Endothelial cell of umbilical vein (primary cell): ENCODE data around the gene HOXB6. TPM values are rescaled to one million over a fixed set of nuclear protein-coding genes. Genes with fewer than 3 reads are reported as not detected.

ENCODE experiments used
- BruUV-seq: library from RNA; stranded (reverse); fragments of 400-500 nt; replicated peaks from 2 replicates; lab custom pipeline; 2021; lab: Mats Ljungman, UMichigan
- CTCF ChIA-PET: fragments of 300-600, 350-600 bp; sonication (Branson Sonifier 250); formaldehyde crosslinking; loops from one replicate; lab custom pipeline; 2021; ENCODE audit warnings: antibody characterized with exemption, inconsistent platforms; lab: Charles Lee
- POLR2A ChIA-PET: fragments of 300-600, 350-600 bp; sonication (Branson Sonifier 250); formaldehyde crosslinking; loops from one replicate; lab custom pipeline; 2021; ENCODE audit warnings: antibody characterized with exemption, inconsistent platforms; lab: Charles Lee
- DNase-seq: peaks from one replicate; pipeline ENCODE4 v3.0.0-alpha.2; 2011; ENCODE audit warnings: low read depth, low spot score
- FAIRE-seq: peaks from 2 replicates; lab custom pipeline; 2011; peaks lifted over from hg19 to GRCh38; lab: Jason Lieb, UNC
- H2AFZ ChIP-seq: 2 replicates; pipeline ENCODE4 v1.6.0; 2012; ENCODE audit warnings: low read depth, low read length, control low read depth, inconsistent platforms
- H3K27ac ChIP-seq: 2 replicates; pipeline ENCODE4 v1.5.1; 2011; ENCODE audit warnings: low read depth, mild to moderate bottlenecking, control low read depth, low read length, moderate library complexity; ENCODE audit not compliant: insufficient read depth
- H3K27me3 ChIP-seq, 2 experiments: 2 replicates each; pipeline versions ENCODE4 v1.6.0 to v1.6.1; 2011; ENCODE audit warnings: low read length in 2 of 2, mixed read lengths in 1 of 2; ENCODE audit not compliant: control insufficient read depth in 2 of 2, insufficient read depth in 2 of 2
- H3K36me3 ChIP-seq, 2 experiments: 2 replicates in 1 of 2; 3 replicates in 1 of 2; pipeline ENCODE4 v1.5.1; 2011; ENCODE audit warnings: low read length in 2 of 2, mild to moderate bottlenecking in 1 of 2, moderate library complexity in 1 of 2; ENCODE audit not compliant: control insufficient read depth in 2 of 2, insufficient read depth in 2 of 2; ENCODE audit errors: extremely low read depth in 1 of 2
- H3K4me1 ChIP-seq: 3 replicates; pipeline ENCODE4 v1.5.1; 2011; ENCODE audit warnings: mild to moderate bottlenecking, low read length; ENCODE audit not compliant: control insufficient read depth, insufficient read depth; ENCODE audit errors: extremely low read depth
- H3K4me2 ChIP-seq: 2 replicates; pipeline ENCODE4 v1.6.1; 2011; ENCODE audit warnings: low read length, control low read depth, mixed read lengths; ENCODE audit not compliant: insufficient read depth
- H3K4me3 ChIP-seq, 3 experiments: fragments of 200-600 bp in 1 of 3; sonication (generic), shearing (Covaris generic) in 1 of 3; replicated peaks in 1 of 3; 2 replicates each; pipeline ENCODE4 v1.5.1; 2011 to 2016; ENCODE audit warnings: control low read depth in 3 of 3, low read length in 3 of 3, mild to moderate bottlenecking in 2 of 3, inconsistent platforms in 1 of 3, low read depth in 1 of 3, moderate library complexity in 1 of 3; ENCODE audit not compliant: insufficient read depth in 1 of 3
- H3K79me2 ChIP-seq: 2 replicates; pipeline ENCODE4 v1.6.0; 2012; ENCODE audit warnings: low read length, inconsistent platforms; ENCODE audit not compliant: control insufficient read depth, insufficient read depth
- H3K9ac ChIP-seq: replicated peaks from 2 replicates; pipeline ENCODE3; 2011; ENCODE audit warnings: low read length, control low read depth; ENCODE audit not compliant: insufficient read depth; ENCODE audit errors: extremely low read depth
- H3K9me1 ChIP-seq: replicated peaks from 3 replicates; pipeline ENCODE4 v1.6.0; 2011; ENCODE audit warnings: mild to moderate bottlenecking, low read length; ENCODE audit not compliant: control insufficient read depth, insufficient read depth; ENCODE audit errors: extremely low read depth
- H3K9me3 ChIP-seq: replicated peaks from 2 replicates; pipeline ENCODE4 v1.5.1; 2012; ENCODE audit warnings: low read length, inconsistent platforms; ENCODE audit not compliant: control insufficient read depth, insufficient read depth
- H4K20me1 ChIP-seq: replicated peaks from 2 replicates; pipeline ENCODE3; 2011; ENCODE audit warnings: mild to moderate bottlenecking, low read length; ENCODE audit not compliant: control insufficient read depth, insufficient read depth; ENCODE audit errors: extremely low read depth
- CTCF ChIP-seq, 2 donors: IDR thresholded peaks; 1 replicate in 1 of 2; 2 replicates in 1 of 2; pipeline ENCODE4 v1.5.1; 2011; ENCODE audit warnings: low read length in 2 of 2, mild to moderate bottlenecking in 2 of 2, moderate library complexity in 2 of 2, control low read depth in 1 of 2, inconsistent platforms in 1 of 2, low read depth in 1 of 2; ENCODE audit not compliant: insufficient read depth in 1 of 2; ENCODE audit errors: extremely low read depth in 1 of 2
- EZH2 ChIP-seq: IDR thresholded peaks from 2 replicates; pipeline ENCODE4 v1.6.1; 2012; ENCODE audit warnings: borderline replicate concordance, low read depth, mild to moderate bottlenecking, moderate library complexity, low read length, inconsistent platforms; ENCODE audit not compliant: severe bottlenecking
- FOS ChIP-seq: IDR thresholded peaks from 2 replicates; pipeline ENCODE4 v1.6.1; 2011; ENCODE audit warnings: mild to moderate bottlenecking, low read length, moderate library complexity, borderline replicate concordance; ENCODE audit not compliant: insufficient read depth
- GATA2 ChIP-seq: IDR thresholded peaks from 2 replicates; pipeline ENCODE4 v1.7.0; 2011; ENCODE audit warnings: low read depth, mild to moderate bottlenecking, moderate library complexity, mixed read lengths, low read length; ENCODE audit not compliant: insufficient read length, insufficient read depth
- JUN ChIP-seq: IDR thresholded peaks from 2 replicates; pipeline ENCODE4 v1.6.1; 2011; ENCODE audit warnings: borderline replicate concordance, low read depth; ENCODE audit not compliant: insufficient read length, insufficient read depth
- MYC ChIP-seq: IDR thresholded peaks from one replicate; pipeline ENCODE4 v1.6.1; 2011; ENCODE audit warnings: mild to moderate bottlenecking, low read depth, low read length
- POLR2A ChIP-seq: IDR thresholded peaks from 2 replicates; pipeline ENCODE4 v1.6.1; 2012; ENCODE audit warnings: low read depth, mild to moderate bottlenecking, control low read depth, low read length
- POLR2AphosphoS5 ChIP-seq: IDR thresholded peaks from 2 replicates; pipeline ENCODE4 v1.6.1; 2012; ENCODE audit warnings: low read depth, mild to moderate bottlenecking, control low read depth, low read length, moderate library complexity; ENCODE audit not compliant: insufficient read depth
- dilution Hi-C: fragments of 300-500 bp; cut with MboI; formaldehyde crosslinking; loops from one replicate; pipeline ENCODE4 v1.15.0; 2019; ENCODE audit warnings: low sequenced_read_pairs; ENCODE audit not compliant: extremely low pct_ligation_motif_present
- intact Hi-C: fragments of 100-400 bp; cut with micrococcal nuclease; formaldehyde crosslinking; loops from one replicate; pipeline ENCODE4 v1.10.0; 2022
- polyA plus RNA-seq, 4 experiments: library from polyadenylated mRNA; depleted of rRNA in 3 of 4; stranded (reverse) in 3 of 4; unstranded in 1 of 4; fragments of >200 nt; gene quantifications; 2 replicates each; pipeline versions ENCODE4 v1.2.1 to v1.2.3, GENCODE V29; 2011 to 2012; ENCODE audit warnings: missing spikeins in 1 of 4
- total RNA-seq: library from RNA; stranded (reverse); gene quantifications from 2 replicates; pipeline ENCODE4 v1.2.3, GENCODE V29; 2021
- TF ChIP-seq, protein P1 (sequence below): IDR thresholded peaks from 2 replicates; pipeline ENCODE4 v1.6.1; 2011; ENCODE audit not compliant: insufficient read depth, insufficient read length

HOXB6 gene
- total and polyA plus RNA-seq, 2 donors (not counting 3 experiments of a cell fraction or from before 2014, with no cell fraction given) = 8.8 to 24.0 TPM

DNA sequence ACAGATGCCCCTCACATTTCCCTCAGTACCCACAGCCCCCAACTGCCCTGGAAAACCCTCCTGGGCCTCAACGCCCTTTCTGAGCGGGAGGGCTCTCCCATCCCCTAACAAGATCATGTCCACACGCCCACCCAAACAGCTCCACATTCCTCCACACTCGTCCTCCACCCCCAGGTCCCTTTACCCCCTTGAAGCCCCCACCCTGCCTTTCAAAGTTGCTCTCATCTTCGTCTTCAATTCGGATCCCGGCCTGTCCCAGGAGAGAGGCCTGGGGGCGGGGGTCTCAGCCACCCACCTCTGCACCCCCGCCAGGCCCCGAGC is 41.0 kb downstream of the HOXB6 start:
- CTCF ChIA-PET = interaction anchor here (1.4 kb wide), 1 partner anchor 9 kb away, joined by 3 read pairs; no protein-coding TSS in a partner anchor

More for the DNA sequence above, 41.0 kb downstream of the HOXB6 start:
- Histone ChIP-seq H3K4me2 (no peak overlapping the region), H3K27me3 (no peaks in the 10 kb centered on the region), H3K36me3 (peaks cover 0 to 5% of the 10 kb centered on the region in 2 experiments), H3K79me2 (peaks cover 77% of the 10 kb centered on the region), H3K9ac (no peak overlapping the region), H4K20me1 (no peaks in the 10 kb centered on the region), H3K4me3 (peak overlapping the region in 2 of 3 experiments; percentile 12 to 37), H3K4me1 (peaks cover 40% of the 10 kb centered on the region), H3K9me3 (no peaks in the 10 kb centered on the region), H3K27ac (no peak overlapping the region), H3K9me1 (no peaks in the 10 kb centered on the region), H2AFZ (no peak overlapping the region)
- no peak for TF ChIP-seq CTCF (IDR thresholded peaks at IDR 0.05; ENCODE audit: extremely low read depth in 1 of 2, insufficient read depth in 1 of 2, low read depth in 1 of 2, low read length in 2 of 2)
- TF ChIP-seq JUN = no peak
- TF ChIP-seq EZH2 = no peak
- no peak for TF ChIP-seq MYC
- no peak for TF ChIP-seq GATA2
- TF ChIP-seq, protein P1, sequence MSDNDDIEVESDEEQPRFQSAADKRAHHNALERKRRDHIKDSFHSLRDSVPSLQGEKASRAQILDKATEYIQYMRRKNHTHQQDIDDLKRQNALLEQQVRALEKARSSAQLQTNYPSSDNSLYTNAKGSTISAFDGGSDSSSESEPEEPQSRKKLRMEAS = no peak
- no peak for TF ChIP-seq FOS
- TF ChIP-seq POLR2AphosphoS5 = no peak
- TF ChIP-seq POLR2A = no peak
- FAIRE-seq (no peak), DNase-seq (no peak)
- dilution Hi-C loops = no loop called here
- intact Hi-C loops = loop anchor here (2.0 kb wide), 1 partner anchor 15 kb away; no protein-coding TSS in a partner anchor
- no TSS peak for BruUV-seq
- POLR2A ChIA-PET = no interaction called here
